ENCODE results near the gene WDR53.
"Not testable (repeated sequence)": the region's sequence is repeated elsewhere in the genome, so short reads cannot be mapped to it uniquely, and the experiment has no call there.

Gene WDR53

DNA sequence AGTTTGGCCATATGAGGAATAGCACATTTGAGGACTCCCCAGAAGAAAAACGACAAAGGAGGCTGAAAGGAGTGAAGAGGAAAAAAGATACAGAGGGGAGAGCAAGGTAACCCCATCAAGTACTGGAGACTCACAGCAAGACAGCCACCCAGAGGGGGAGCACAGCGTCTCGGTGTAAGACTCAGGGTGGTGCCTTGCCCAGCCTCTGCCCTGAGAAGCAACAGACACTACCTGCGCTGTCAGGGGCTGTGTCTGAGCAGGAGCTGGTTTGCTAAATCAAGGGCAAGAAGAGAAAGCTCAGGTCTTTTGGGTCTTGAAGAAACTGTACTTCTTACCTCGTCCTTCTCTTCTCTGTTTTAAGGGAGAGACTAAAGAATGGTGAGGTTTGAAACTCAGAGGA is 28.0 kb upstream of the WDR53 start:
- Histone ChIP-seq H3K4me1 (peaks cover 4% of the 10 kb centered on the region), H3K4me3 (no peak overlapping the region), H3K27me3 (ENCODE audit: low read depth) (0 out of 2 replicates have a peak, but pooled peaks cover 3% of the 10 kb centered on the region), H3K36me3 (replicated peaks) (no peaks in the 10 kb centered on the region), H3K9me3 (no peaks in the 10 kb centered on the region)
- in situ Hi-C loops (cut with MboI; ENCODE audit: low sequenced_read_pairs) = no loop called here
- no peak for DNase-seq (ENCODE audit: low spot score in 2 of 2)

DNA sequence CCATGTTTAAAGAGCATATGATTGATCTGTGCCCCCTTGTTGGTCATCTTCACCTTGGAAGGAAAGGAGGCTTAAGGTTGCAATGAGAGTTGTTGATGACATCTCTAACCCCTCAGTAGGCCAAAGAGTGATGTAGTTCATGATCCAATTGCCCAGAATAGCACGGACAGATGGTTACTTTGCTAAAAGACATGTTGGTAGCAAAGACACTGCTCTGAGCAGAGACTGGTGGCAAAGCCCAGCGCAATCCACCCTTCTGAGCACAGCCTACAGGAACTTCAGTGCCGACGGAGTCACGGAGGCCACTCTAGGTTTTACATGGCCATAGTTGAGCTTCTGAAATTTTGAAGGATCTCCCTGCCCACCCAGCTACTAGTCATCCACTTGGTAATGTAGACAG is 21.9 kb upstream of the WDR53 start:
- Histone ChIP-seq H3K4me1 (no peaks in the 10 kb centered on the region), H3K27me3 (ENCODE audit: low read depth) (0 out of 2 replicates have a peak, but pooled peaks cover 3% of the 10 kb centered on the region), H3K36me3 (replicated peaks) (peaks cover 9% of the 10 kb centered on the region; the same call in 1 of the 2 replicates), H3K9me3 (no peaks in the 10 kb centered on the region), H3K4me3 (no peak overlapping the region)
- in situ Hi-C loops (cut with MboI; ENCODE audit: low sequenced_read_pairs) = no loop called here
- no peak for DNase-seq (ENCODE audit: low spot score in 2 of 2)

DNA sequence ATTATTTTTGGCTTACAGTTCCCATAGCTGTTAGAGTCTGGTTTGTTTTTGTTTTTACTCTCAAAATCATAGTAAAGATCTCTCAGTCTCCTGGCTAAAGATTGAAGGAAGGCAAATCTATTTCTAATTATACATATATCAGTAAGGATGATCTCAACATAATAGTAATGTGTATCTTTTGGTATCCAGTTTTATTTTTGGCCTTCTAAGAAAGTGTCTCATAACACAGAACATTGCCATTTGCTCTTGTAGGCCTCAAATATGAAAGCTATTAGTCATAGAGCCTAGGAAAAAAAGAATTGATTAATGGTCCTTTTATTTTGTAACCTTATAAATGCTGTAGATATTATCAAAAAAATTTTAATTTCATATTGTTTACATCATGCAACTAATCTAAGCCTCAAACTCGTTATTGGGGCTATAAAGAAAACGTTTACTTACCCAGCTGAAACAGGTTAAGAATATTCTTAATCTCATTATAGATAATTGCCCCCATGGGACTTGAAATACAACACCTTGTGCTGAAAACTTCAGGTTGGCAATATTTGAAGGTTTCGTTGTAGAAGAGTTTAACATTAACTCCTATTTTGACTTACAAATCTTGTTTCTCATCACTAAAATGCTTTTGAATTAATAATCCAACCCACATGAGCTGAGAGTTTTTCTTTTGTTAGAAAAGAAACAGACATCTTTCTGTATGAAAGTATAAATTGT is 16.8 kb upstream of the WDR53 start:
- H3K4me3 ChIP-seq = no peak overlapping the region
- H3K9me3 ChIP-seq = no peaks in the 10 kb centered on the region
- no peaks in the 10 kb centered on the region for H3K27me3 ChIP-seq (ENCODE audit: low read depth)
- no peaks in the 10 kb centered on the region for H3K4me1 ChIP-seq
- DNase-seq (ENCODE audit: low spot score in 2 of 2) = no peak
- in situ Hi-C loops (cut with MboI; ENCODE audit: low sequenced_read_pairs) = no loop called here
- H3K36me3 ChIP-seq (replicated peaks) = peaks cover 37% of the 10 kb centered on the region

DNA sequence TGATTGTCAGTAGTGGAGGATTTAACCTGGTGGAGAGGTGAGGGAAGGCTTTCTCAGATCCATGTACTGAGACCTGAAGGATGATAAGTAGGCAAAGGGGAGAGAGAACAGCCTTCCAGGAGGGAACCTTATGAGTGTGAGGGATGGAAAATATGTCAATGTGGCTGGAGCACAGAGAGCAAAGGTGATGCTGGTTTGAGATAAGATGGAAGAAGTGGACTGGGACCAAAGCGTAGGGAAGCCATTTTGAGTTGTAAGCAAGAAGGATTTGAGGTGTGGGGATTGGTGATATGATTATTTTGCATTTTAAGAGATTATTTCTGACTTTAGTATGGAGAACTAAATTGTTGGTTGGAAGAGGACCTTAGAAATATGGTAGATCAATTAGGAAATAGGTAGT is 4.0 kb upstream of the WDR53 start:
- Histone ChIP-seq H3K4me3 (no peak overlapping the region), H3K9me3 (no peaks in the 10 kb centered on the region), H3K27me3 (ENCODE audit: low read depth) (no peaks in the 10 kb centered on the region), H3K36me3 (replicated peaks) (peaks cover 3% of the 10 kb centered on the region; the same call in 1 of the 2 replicates), H3K4me1 (peaks cover 2% of the 10 kb centered on the region; the same call in 1 of the 2 replicates)
- in situ Hi-C loops (cut with MboI; ENCODE audit: low sequenced_read_pairs) = no loop called here
- DNase-seq (ENCODE audit: low spot score in 2 of 2) = no peak

DNA sequence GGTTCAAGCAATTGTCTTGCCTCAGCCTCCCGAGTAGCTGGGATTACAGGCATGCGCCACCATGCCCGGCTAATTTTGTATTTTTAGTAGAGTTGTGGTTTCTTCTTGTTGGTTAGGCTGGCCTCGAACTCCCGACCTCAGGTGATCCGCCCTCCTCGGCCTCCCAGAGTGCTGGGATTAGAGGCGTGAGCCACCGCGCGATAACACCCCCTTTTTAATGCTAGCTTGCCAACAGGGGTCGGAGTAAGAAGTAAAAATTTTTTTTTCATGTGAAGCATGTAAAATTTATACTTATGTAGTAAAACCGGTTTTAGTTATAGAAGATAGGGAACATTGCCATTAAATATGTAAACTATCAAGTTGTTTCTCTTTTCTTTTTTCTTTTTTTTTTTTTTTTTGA is 2.0 kb upstream of the WDR53 start:
- in situ Hi-C loops (cut with MboI; ENCODE audit: low sequenced_read_pairs); H3K4me1 ChIP-seq; H3K4me3 ChIP-seq: not testable (repeated sequence)

DNA sequence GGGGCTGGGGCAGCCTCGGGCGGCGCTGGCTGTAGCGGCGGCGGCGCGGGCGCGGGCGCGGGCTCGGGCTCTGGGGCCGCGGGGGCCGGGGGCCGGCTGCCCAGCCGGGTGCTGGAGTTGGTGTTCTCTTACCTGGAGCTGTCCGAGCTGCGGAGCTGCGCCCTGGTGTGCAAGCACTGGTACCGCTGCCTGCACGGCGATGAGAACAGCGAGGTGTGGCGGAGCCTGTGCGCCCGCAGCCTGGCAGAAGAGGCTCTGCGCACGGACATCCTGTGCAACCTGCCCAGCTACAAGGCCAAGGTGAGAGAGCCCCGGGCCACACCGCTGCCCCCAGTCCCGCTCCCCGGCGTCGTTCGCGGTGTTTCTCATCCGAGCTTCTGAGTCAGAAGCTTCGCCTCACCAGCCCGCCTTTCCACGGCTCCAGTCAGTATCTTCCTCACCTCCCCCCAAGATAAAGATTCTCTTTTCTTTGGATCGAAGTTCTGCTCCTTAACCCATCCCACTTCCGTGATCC is 706 bp upstream of the WDR53 start:
- Histone ChIP-seq H3K9me3 (no peaks in the 10 kb centered on the region), H3K36me3 (replicated peaks) (0 out of 2 replicates have a peak, but pooled peaks cover 6% of the 10 kb centered on the region), H3K4me3 (peak overlapping the region; percentile 92), H3K27me3 (ENCODE audit: low read depth) (no peaks in the 10 kb centered on the region), H3K4me1 (peaks cover 4% of the 10 kb centered on the region; the same call in 1 of the 2 replicates)
- in situ Hi-C loops (cut with MboI; ENCODE audit: low sequenced_read_pairs) = no loop called here
- DNase-seq (ENCODE audit: low spot score in 2 of 2) = peak in 1 of 2 experiments; percentile 46

More for the DNA sequence above, 2.0 kb upstream of the WDR53 start:
- DNase-seq (ENCODE audit: low spot score in 2 of 2); H3K27me3 ChIP-seq (ENCODE audit: low read depth); H3K36me3 ChIP-seq (replicated peaks); H3K9me3 ChIP-seq: not testable (repeated sequence)

DNA sequence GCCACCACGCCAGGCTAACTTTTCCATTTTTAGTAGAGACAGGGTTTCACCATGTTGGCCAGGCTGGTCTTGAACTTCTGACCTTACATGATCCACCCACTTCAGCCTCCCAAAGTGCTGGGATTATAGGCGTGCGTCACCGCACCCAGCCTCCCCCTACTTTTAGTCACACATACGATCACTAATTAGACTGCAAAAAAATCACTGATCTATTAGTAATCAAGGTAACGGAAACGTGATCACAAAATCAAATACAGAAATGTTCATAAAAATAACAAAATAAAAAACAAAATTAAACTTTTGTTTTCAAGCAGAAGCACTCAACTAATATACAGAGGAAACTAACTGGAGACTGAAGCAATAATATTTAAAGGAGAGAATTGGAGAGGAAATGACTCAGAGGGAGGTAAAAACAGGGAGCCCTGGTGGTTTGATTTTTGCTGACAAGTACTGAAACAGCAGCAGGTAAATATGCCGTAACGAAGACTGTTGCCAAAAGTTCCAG is 4.6 kb downstream of the WDR53 start:
- in situ Hi-C loops (cut with MboI; ENCODE audit: low sequenced_read_pairs) = no loop called here
- Histone ChIP-seq H3K4me1 (peaks cover 4% of the 10 kb centered on the region; the same call in 1 of the 2 replicates), H3K9me3 (no peaks in the 10 kb centered on the region), H3K27me3 (ENCODE audit: low read depth) (no peaks in the 10 kb centered on the region), H3K36me3 (replicated peaks) (peaks cover 6% of the 10 kb centered on the region; the same call in 1 of the 2 replicates), H3K4me3 (no peak overlapping the region)
- no peak for DNase-seq (ENCODE audit: low spot score in 2 of 2)

DNA sequence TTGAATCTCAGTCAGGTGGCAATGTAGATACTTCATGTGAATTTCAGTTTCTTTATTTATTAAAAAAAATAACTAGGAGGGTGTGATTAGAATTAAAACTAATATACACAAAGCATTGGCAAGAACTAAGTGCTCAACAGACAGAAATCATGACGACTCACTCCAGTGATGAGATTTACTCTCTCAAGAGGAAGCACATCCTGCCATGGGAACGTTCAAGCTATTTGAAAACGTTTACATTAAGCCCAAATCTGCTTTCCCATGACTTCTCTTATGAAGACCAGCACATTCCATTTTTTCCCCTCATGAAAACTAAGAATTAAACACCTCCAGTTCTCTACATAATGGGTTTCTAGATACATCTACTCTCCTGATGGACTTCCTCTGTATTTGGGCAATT is 8.5 kb downstream of the WDR53 start:
- no peaks in the 10 kb centered on the region for H3K27me3 ChIP-seq (ENCODE audit: low read depth)
- no peak for DNase-seq (ENCODE audit: low spot score in 2 of 2)

DNA sequence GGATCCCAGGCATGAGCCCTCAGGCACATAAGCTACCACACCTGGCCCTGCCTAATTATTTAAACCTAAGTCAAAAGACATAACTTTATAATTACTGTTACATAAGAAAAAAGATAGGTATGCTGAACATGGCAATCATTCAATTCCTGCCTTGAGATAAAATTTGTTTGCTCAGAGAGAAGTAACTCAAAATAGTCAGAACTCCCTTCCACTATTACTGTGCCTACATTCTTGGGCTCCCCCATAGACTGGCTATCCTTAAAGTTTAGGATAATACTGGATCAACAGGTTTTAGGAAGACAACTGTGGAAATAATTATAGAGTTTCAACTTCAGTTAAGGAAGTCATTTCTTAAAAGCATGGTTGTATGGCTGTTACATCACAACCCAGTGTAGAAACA is 9.9 kb downstream of the WDR53 start:
- in situ Hi-C loops (cut with MboI; ENCODE audit: low sequenced_read_pairs) = no loop called here
- Histone ChIP-seq H3K4me1 (no peaks in the 10 kb centered on the region), H3K27me3 (ENCODE audit: low read depth) (no peaks in the 10 kb centered on the region), H3K36me3 (replicated peaks) (no peaks in the 10 kb centered on the region; the same call in none of the 2 replicates), H3K4me3 (no peak overlapping the region), H3K9me3 (no peaks in the 10 kb centered on the region)
- no peak for DNase-seq (ENCODE audit: low spot score in 2 of 2)

More for the DNA sequence above, 8.5 kb downstream of the WDR53 start:
- Histone ChIP-seq H3K4me3 (no peak overlapping the region), H3K9me3 (no peaks in the 10 kb centered on the region), H3K4me1 (no peaks in the 10 kb centered on the region), H3K36me3 (replicated peaks) (no peaks in the 10 kb centered on the region; the same call in 1 of the 2 replicates)
- in situ Hi-C loops (cut with MboI; ENCODE audit: low sequenced_read_pairs) = no loop called here

DNA sequence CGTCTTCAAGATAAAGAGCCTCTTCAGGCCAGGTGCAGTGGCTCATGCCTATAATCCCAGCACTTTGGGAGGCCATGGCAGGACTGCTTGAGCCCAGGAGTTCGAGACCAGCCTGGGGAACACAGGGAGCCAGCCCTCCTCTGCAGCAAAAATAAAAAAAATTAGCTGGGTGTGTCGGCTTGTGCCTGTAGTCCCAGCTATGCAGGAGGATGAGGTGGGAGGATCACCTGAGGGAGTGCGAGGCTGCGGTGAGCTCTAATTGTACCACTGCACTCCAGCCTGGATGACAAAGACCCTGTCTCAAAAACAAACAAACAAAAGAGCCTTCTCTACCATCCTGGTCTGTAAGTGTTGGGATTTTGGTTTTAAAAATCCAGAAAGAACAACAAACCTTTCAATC is 11.1 kb downstream of the WDR53 start:
- Histone ChIP-seq H3K27me3 (ENCODE audit: low read depth) (no peaks in the 10 kb centered on the region), H3K9me3 (no peaks in the 10 kb centered on the region), H3K36me3 (replicated peaks) (peaks cover 4% of the 10 kb centered on the region), H3K4me3 (no peak overlapping the region), H3K4me1 (no peaks in the 10 kb centered on the region)
- in situ Hi-C loops (cut with MboI; ENCODE audit: low sequenced_read_pairs) = no loop called here
- no peak for DNase-seq (ENCODE audit: low spot score in 2 of 2)

DNA sequence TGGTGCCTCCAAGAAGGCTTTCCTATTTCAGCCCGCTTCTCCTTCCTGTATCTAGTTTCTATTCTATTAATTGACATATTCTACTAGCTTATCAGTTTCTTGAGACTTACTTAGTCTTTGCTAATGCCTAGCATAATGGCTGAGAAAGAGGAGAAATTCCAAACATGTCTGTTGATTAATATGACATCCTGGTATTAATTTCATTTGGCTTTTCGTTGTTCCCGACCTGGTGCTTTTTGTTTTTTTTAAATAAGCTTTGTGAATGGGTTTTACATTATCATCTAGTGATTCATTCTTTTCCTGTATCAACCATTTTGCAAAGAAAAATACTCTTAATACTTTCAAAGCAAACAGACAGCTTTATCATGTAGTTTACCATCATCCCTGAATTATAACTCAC is 13.1 kb downstream of the WDR53 start:
- in situ Hi-C loops (cut with MboI; ENCODE audit: low sequenced_read_pairs) = no loop called here
- peaks cover 3% of the 10 kb centered on the region for H3K9me3 ChIP-seq
- no peak for DNase-seq (ENCODE audit: low spot score in 2 of 2)
- no peaks in the 10 kb centered on the region for H3K27me3 ChIP-seq (ENCODE audit: low read depth)
- no peak overlapping the region for H3K4me3 ChIP-seq
- no peaks in the 10 kb centered on the region for H3K4me1 ChIP-seq
- H3K36me3 ChIP-seq (replicated peaks) = peaks cover 4% of the 10 kb centered on the region

DNA sequence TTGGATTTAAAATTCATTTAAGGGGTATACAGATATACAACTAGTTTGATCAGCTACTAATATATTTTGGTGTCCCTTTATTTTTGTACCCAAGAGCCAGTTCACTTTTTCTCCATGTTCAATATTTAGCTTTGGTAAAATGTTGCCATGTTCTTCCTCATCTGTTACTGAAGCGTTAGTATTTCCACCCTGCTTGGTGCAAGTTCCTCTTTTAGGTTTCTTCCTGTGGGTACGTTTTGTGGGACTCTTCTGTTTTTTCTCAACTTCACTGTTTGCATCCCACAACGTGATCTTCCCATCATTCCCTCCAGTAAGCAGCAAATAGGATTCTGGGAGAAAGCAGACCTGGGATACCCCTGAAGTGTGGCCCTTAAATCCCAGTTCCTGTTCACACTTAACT is 14.1 kb downstream of the WDR53 start:
- DNase-seq (ENCODE audit: low spot score in 2 of 2) = no peak
- in situ Hi-C loops (cut with MboI; ENCODE audit: low sequenced_read_pairs) = no loop called here
- no peak overlapping the region for H3K4me3 ChIP-seq
- H3K27me3 ChIP-seq (ENCODE audit: low read depth) = no peaks in the 10 kb centered on the region
- peaks cover 12% of the 10 kb centered on the region for H3K9me3 ChIP-seq
- H3K36me3 ChIP-seq (replicated peaks) = peaks cover 4% of the 10 kb centered on the region; the same call in 1 of the 2 replicates
- no peaks in the 10 kb centered on the region for H3K4me1 ChIP-seq

DNA sequence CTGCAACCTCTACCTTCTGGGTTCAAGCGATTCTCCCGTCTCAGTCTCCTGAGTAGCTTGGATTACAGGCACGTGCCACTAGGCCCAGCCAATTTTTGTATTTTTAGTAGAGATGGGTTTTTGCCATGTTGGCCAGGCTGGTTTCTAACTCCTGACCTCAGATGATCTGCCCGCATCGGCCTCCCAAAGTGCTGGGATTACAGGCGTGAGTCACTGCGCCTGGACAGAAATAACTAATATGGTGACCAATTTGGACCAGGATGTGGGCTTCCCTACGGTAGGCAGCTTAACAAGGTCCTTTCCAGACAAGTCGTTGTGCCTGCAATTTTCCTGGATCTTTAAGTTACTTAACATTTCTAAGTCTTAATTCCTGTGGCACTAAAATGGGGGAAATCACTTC is 14.8 kb downstream of the WDR53 start:
- DNase-seq (ENCODE audit: low spot score in 2 of 2) = no peak
- in situ Hi-C loops (cut with MboI; ENCODE audit: low sequenced_read_pairs) = no loop called here
- no peaks in the 10 kb centered on the region for H3K27me3 ChIP-seq (ENCODE audit: low read depth)
- H3K4me1 ChIP-seq = no peaks in the 10 kb centered on the region
- peaks cover 17% of the 10 kb centered on the region for H3K9me3 ChIP-seq
- peaks cover 4% of the 10 kb centered on the region; the same call in 1 of the 2 replicates for H3K36me3 ChIP-seq (replicated peaks)
- no peak overlapping the region for H3K4me3 ChIP-seq

DNA sequence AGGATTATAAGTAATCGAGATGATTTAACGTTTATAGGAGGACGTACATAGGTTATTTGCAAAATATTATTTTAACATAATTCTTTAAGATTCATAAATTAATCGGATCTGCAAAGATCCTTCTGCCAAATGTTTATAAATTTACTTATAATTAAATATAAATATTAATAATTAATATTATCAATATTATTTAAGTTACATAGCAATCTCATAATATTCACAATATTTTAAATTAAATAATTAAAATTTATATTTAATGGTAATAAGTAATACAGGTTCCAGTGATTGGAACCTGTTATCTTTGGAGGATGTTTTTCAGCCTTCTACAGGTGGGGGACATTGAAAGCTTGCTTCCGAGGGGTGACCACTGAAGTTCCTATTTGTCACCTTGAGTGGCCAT is 16.1 kb downstream of the WDR53 start:
- Histone ChIP-seq H3K27me3 (ENCODE audit: low read depth) (no peaks in the 10 kb centered on the region), H3K4me3 (no peak overlapping the region), H3K4me1 (no peaks in the 10 kb centered on the region), H3K36me3 (replicated peaks) (peaks cover 4% of the 10 kb centered on the region; the same call in 1 of the 2 replicates), H3K9me3 (peaks cover 19% of the 10 kb centered on the region)
- in situ Hi-C loops (cut with MboI; ENCODE audit: low sequenced_read_pairs) = no loop called here
- DNase-seq (ENCODE audit: low spot score in 2 of 2) = no peak
